K562 (cell line): ENCODE data around the gene KCNA4.
"Not testable (repeated sequence)": the region's sequence is repeated elsewhere in the genome, so short reads cannot be mapped to it uniquely, and the experiment has no call there.

ENCODE experiments used
- CBFA2T2 ChIP-seq: fragments of 450-650 bp; conservative IDR thresholded peaks from 2 replicates; pipeline ENCODE4 v1.6.1; 2017; ENCODE audit warnings: mild to moderate bottlenecking
- NCOA1 ChIP-seq: fragments of 450-650 bp; IDR thresholded peaks from 2 replicates; pipeline ENCODE4 v1.6.1; 2016; ENCODE audit warnings: low read depth

GRCh38 chr11:30034166-30034565 lies 17.3 kb upstream of the KCNA4 start:
- not testable (repeated sequence) for TF ChIP-seq NCOA1, CBFA2T2
